MM.1S (cell line): Measurements from ENCODE around the gene PITRM1.

Experiments
- DNase-seq: peaks from one replicate; pipeline ENCODE4 v3.0.0-alpha.2; 2015
- H2AFZ ChIP-seq: fragments of 300-600 bp; sonication (generic); 2 replicates; pipeline ENCODE4 v1.6.0; 2016; ENCODE audit warnings: antibody characterized with exemption, low read length
- H3F3A ChIP-seq: fragments of 300-600 bp; sonication (generic); 2 replicates; pipeline ENCODE4 v1.6.1; 2016; ENCODE audit warnings: mild to moderate bottlenecking, antibody characterized with exemption, low read length, moderate library complexity, mixed read lengths; ENCODE audit not compliant: insufficient read depth
- H3K27ac ChIP-seq: fragments of 300-600 bp; sonication (generic); 2 replicates; pipeline ENCODE4 v1.5.1; 2016; ENCODE audit warnings: mild to moderate bottlenecking, low read length
- H3K27me3 ChIP-seq: fragments of 300-600 bp; sonication (generic); replicated peaks from 2 replicates; pipeline ENCODE4 v1.6.0; 2016; ENCODE audit warnings: low read length; ENCODE audit not compliant: insufficient read depth
- H3K36me3 ChIP-seq: fragments of 300-600 bp; sonication (generic); replicated peaks from 2 replicates; pipeline ENCODE4 v1.6.1; 2016; ENCODE audit warnings: mild to moderate bottlenecking, low read length, mixed read lengths; ENCODE audit not compliant: insufficient read depth
- H3K4me1 ChIP-seq: fragments of 300-600 bp; sonication (generic); 2 replicates; pipeline ENCODE4 v1.6.1; 2016; ENCODE audit warnings: low read length, mixed read lengths
- H3K4me2 ChIP-seq: fragments of 300-600 bp; sonication (generic); 2 replicates; pipeline ENCODE4 v1.6.0; 2016; ENCODE audit warnings: low read depth, low read length
- H3K4me3 ChIP-seq: fragments of 300-600 bp; sonication (generic); 2 replicates; pipeline ENCODE4 v1.5.1; 2016; ENCODE audit warnings: low read length, mixed read lengths
- H3K79me2 ChIP-seq: fragments of 300-600 bp; sonication (generic); 2 replicates; pipeline ENCODE4 v1.6.1; 2016; ENCODE audit warnings: mixed run types, low read length, mixed read lengths
- H3K9ac ChIP-seq: fragments of 300-600 bp; sonication (generic); 2 replicates; pipeline ENCODE4 v1.6.1; 2016; ENCODE audit warnings: low read length, mixed read lengths
- H3K9me2 ChIP-seq: fragments of 300-600 bp; sonication (generic); replicated peaks from 2 replicates; pipeline ENCODE4 v1.6.1; 2016; ENCODE audit warnings: mild to moderate bottlenecking, low read length, mixed read lengths; ENCODE audit not compliant: insufficient read depth
- H3K9me3 ChIP-seq: fragments of 300-600 bp; sonication (generic); replicated peaks from 2 replicates; pipeline ENCODE4 v1.6.1; 2016; ENCODE audit warnings: mild to moderate bottlenecking, low read length, mixed read lengths; ENCODE audit not compliant: insufficient read depth
- H4K20me1 ChIP-seq: fragments of 300-600 bp; sonication (generic); 2 replicates; pipeline ENCODE4 v1.6.1; 2016; ENCODE audit warnings: mild to moderate bottlenecking, low read length, moderate library complexity, mixed read lengths; ENCODE audit not compliant: insufficient read depth
- EZH2 ChIP-seq: fragments of 300-600 bp; sonication (generic); optimal IDR thresholded peaks from 2 replicates; pipeline ENCODE3; 2017; ENCODE audit warnings: low read depth, mild to moderate bottlenecking, antibody characterized with exemption, low read length, mixed read lengths
- EZH2phosphoT487 ChIP-seq: fragments of 300-600 bp; sonication (generic); IDR thresholded peaks from 2 replicates; pipeline ENCODE4 v1.6.1; 2018; ENCODE audit warnings: antibody characterized with exemption, low read length
- TF ChIP-seq, protein P1 (sequence below): fragments of 300-600 bp; sonication (generic); IDR thresholded peaks from 2 replicates; pipeline ENCODE4 v1.5.1; 2016; ENCODE audit warnings: antibody characterized with exemption, low read length, mixed read lengths

The PITRM1 gene

DNA sequence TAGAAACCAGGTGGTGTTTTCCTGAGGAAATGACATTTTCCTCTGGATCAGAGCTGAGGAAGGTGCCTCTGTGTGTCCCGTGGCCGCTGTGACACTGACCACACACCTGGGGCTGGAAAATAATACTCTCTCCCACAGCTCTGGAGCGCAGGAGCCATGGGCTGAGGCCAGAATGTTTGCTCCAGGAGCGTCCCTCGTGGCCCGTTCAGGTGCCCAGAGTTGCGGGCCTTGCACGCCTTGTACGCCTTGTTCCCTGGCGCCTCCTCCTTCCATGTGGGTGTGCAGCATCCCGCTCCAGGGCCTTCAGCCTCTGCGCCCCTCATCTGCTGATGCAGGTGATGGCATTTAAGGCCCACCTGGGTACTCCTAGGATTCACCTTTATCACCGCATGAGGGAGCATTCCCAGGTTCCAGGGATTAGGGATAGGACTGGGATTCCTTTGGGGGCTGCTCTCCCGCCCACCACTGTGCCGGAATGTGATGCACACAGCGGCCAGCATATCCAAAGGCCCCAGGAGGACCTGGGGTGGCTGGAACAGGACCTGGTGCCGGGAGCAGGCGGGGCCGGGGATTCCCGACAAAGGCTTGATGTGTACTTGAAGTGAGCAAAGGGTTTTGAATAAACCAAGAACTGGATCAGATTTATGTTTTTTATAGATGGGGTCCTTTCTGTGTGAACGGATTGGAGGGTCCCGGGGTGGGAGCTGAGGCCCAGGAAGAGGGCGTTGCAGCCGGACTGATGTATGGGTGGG is 44.0 kb downstream of the PITRM1 start:
- H3K4me1 ChIP-seq, result no peaks in the 10 kb centered on the region
- H3K9me2 ChIP-seq, result no peaks in the 10 kb centered on the region
- no peaks in the 10 kb centered on the region for H3K27me3 ChIP-seq
- H3K79me2 ChIP-seq, result no peaks in the 10 kb centered on the region
- H2AFZ ChIP-seq, result no peak overlapping the region
- no peaks in the 10 kb centered on the region for H3F3A ChIP-seq
- H3K9ac ChIP-seq, result no peak overlapping the region
- no peak overlapping the region for H3K4me2 ChIP-seq
- H4K20me1 ChIP-seq, result no peaks in the 10 kb centered on the region
- H3K9me3 ChIP-seq, result no peaks in the 10 kb centered on the region
- H3K27ac ChIP-seq, result no peak overlapping the region
- no peak for TF ChIP-seq EZH2phosphoT487
- no peak for TF ChIP-seq EZH2
- TF ChIP-seq, protein P1, sequence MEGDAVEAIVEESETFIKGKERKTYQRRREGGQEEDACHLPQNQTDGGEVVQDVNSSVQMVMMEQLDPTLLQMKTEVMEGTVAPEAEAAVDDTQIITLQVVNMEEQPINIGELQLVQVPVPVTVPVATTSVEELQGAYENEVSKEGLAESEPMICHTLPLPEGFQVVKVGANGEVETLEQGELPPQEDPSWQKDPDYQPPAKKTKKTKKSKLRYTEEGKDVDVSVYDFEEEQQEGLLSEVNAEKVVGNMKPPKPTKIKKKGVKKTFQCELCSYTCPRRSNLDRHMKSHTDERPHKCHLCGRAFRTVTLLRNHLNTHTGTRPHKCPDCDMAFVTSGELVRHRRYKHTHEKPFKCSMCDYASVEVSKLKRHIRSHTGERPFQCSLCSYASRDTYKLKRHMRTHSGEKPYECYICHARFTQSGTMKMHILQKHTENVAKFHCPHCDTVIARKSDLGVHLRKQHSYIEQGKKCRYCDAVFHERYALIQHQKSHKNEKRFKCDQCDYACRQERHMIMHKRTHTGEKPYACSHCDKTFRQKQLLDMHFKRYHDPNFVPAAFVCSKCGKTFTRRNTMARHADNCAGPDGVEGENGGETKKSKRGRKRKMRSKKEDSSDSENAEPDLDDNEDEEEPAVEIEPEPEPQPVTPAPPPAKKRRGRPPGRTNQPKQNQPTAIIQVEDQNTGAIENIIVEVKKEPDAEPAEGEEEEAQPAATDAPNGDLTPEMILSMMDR, result no peak
- DNase-seq, result no peak
- no peaks in the 10 kb centered on the region for H3K36me3 ChIP-seq
- no peak overlapping the region for H3K4me3 ChIP-seq

DNA sequence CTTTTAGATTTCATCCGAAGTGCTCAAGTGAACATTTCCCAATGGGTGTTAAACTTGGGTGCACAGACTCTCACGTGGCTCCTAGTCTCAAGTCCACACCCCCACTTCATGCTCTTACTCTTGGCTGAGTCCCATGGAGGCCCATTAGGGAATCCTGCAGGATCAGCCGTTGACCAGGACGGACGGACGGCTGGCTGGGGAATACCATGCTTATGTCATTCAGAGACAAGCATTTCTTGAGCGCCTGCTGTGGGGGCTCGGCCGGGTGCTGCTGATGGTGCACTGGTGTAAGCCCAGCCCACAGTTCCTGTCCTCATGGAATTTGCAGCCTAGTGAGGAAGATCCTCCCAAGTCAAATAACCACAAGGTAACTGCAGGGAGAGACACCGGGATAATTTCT is 44.7 kb downstream of the PITRM1 start:
- Histone ChIP-seq H4K20me1 (no peaks in the 10 kb centered on the region), H3K4me3 (no peak overlapping the region), H2AFZ (no peak overlapping the region), H3F3A (no peaks in the 10 kb centered on the region), H3K4me2 (no peak overlapping the region), H3K9me2 (no peaks in the 10 kb centered on the region), H3K9ac (no peak overlapping the region), H3K27ac (no peak overlapping the region), H3K36me3 (no peaks in the 10 kb centered on the region), H3K79me2 (no peaks in the 10 kb centered on the region), H3K27me3 (no peaks in the 10 kb centered on the region), H3K4me1 (no peaks in the 10 kb centered on the region), H3K9me3 (no peaks in the 10 kb centered on the region)
- no peak for DNase-seq
- no peak for TF ChIP-seq EZH2phosphoT487
- no peak for TF ChIP-seq EZH2
- TF ChIP-seq, protein P1, result no peak

DNA sequence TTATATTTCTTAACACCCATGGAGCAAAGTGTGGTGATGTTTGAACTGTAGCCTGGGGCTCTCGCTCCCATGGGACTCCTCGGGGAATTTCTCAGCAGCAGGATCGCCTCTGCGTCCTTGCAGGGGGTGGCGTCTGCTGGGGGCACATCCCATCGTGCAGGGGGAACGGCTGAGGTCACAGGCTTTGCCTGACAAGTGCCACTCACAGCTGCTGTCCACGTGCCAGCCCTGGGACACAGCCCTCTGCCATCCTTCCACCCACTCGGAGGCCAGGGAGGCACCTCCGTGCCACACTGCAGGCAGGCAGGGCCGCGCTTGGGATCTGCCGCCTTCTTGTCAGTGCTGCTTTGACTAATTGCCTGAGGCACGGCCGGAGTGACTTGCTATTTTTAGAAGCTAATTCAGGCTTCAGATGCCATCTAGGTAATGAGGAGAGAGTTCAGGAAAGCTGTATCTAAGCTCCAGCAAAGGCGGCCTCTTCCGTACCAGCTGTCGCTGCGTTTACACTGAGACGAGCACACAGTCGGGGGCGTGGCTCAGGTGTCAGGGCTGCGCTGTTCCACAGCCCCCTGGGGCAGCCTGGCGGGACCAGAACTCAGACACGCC is 45.7 kb downstream of the PITRM1 start:
- Histone ChIP-seq H3K9ac (no peak overlapping the region), H3K4me1 (no peaks in the 10 kb centered on the region), H3K36me3 (no peaks in the 10 kb centered on the region), H3K9me2 (no peaks in the 10 kb centered on the region), H2AFZ (no peak overlapping the region), H3K9me3 (no peaks in the 10 kb centered on the region), H3K27me3 (no peaks in the 10 kb centered on the region), H3K79me2 (no peaks in the 10 kb centered on the region), H3K4me2 (no peak overlapping the region), H3K4me3 (no peak overlapping the region), H4K20me1 (no peaks in the 10 kb centered on the region), H3F3A (no peaks in the 10 kb centered on the region), H3K27ac (no peak overlapping the region)
- TF ChIP-seq EZH2 (no peak), EZH2phosphoT487 (no peak)
- TF ChIP-seq, protein P1, result no peak
- no peak for DNase-seq
